HG02571 (cell line): ENCODE results near the gene SARS1.
"Not testable (repeated sequence)": the region's sequence is repeated elsewhere in the genome, so short reads cannot be mapped to it uniquely, and the experiment has no call there.

Experiments
- ATAC-seq: cut with Tn5 transposase; IDR thresholded peaks from one replicate; pipeline ENCODE4 v1.9.1; 2021; ENCODE audit warnings: mild to moderate bottlenecking, moderate library complexity; ENCODE audit not compliant: unreplicated experiment

Gene SARS1, protein sequence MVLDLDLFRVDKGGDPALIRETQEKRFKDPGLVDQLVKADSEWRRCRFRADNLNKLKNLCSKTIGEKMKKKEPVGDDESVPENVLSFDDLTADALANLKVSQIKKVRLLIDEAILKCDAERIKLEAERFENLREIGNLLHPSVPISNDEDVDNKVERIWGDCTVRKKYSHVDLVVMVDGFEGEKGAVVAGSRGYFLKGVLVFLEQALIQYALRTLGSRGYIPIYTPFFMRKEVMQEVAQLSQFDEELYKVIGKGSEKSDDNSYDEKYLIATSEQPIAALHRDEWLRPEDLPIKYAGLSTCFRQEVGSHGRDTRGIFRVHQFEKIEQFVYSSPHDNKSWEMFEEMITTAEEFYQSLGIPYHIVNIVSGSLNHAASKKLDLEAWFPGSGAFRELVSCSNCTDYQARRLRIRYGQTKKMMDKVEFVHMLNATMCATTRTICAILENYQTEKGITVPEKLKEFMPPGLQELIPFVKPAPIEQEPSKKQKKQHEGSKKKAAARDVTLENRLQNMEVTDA

DNA sequence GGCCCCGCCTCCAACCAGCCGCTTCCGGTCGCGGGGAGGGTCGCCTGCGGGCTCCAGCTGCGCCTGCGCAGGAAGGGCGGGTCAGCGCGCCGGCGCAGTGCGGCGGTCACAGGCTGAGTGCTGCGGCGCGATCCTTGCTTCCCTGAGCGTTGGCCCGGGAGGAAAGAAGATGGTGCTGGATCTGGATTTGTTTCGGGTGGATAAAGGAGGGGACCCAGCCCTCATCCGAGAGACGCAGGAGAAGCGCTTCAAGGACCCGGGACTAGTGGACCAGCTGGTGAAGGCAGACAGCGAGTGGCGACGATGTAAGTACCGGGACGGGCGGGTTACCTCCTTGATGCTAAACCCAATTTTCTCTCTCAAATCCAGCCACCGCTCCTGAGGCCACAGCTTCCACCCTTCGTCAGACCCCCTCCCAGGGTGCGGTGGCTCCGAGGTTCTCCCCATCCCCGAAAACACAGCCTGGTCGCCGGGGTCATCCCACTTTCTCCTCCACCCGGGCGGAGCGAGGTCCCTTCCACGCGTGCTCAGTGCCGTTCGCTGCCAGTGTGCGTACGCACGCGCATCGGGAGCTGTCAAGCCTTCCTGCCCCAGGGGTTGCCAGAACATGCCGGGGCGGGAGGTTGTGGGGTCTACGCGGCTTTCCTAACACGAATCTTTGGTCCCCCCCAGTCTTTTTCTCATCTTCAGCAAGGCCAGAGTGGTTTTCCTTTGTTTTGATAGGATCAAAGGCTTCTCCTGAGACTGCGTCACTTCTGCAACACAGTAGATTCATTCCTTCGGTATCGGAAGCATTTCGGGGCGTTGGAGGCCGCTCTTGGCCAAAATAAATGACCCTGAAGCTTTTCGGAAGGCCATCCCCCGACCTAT, at the start of gene SARS1:
Gene SARS1 (plus strand): TSS at position 95 of the 870 bp plus-strand sequence. CDS start 75 bp downstream, at position 170.
- ATAC-seq: peak; percentile 77

DNA sequence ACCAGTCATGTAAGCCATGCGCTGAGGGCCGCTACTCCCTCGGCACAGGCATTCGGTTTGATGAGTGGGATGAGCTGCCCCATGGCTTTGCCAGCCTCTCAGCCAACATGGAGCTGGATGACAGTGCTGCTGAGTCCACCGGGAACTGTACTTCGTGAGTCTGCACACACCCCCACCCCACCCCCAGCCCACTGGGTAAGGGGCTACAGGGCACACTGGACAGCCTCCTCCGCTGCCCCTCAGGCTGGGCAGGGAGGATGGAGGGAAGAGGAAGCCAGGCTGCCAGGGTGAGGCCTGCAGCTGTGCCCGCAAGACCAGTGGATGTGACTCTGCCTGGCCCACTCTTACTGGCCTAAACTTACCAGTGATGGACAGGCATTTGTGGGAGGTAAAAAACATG, 49.2 kb upstream of the SARS1 start:
- ATAC-seq: no peak

DNA sequence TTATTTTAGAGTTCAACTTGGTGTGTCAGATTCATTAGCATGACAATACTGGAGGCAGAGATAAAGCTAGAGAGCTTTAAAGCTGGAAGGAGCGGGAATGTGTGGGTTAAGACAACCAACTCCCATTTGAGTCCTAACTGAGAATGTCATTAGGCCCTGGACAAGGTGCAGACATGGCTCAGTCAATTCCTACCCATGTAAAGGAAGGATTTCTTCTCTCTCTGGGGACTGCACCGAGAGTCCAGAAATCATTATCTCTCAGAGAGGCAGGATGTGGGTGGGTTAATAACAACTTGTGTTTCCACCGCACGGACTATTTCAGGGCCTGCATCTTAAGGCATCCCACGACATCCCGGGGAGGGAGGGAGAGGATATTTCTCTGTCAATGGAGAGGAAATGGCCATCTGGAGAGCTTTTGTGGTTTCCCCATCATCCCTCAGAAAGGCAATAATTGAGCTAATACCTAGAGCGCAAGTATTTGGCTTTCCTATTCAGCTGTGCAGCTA, 46.7 kb upstream of the SARS1 start:
- peak; percentile 46 for ATAC-seq

DNA sequence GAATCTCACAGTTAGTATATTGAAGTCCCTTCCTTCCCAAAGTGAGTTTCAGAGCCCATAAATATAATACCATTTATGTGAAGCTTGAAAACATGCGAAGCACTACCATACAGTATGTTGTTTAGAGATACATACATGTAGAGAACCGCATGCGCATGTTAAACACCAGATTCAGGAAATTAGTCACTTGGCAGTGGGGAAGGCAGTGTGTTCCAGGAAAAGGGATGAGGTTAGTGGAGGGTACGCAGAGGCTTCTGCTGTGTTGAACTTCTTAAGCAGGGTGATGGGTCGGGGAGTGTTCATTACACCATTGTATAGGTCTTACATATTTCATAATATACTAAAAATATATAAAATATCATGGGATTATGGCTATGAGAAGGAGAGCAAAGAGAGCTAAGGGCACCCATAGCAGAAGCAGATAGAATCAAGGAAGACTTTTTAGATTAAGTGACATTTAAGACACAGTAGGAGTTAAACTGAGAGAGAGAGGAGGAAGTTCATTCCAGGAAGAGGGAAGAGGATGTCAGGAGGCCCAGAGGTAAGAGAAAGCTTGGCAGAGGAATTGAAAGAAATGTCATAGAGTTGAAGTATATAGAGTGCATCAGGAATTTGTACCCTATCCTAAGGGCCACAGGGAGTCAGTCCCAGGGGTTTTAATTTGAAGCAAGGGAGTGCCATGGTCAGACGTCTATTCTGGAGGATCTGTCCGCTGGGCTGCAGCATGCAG, 43.5 kb upstream of the SARS1 start:
- no peak for ATAC-seq

DNA sequence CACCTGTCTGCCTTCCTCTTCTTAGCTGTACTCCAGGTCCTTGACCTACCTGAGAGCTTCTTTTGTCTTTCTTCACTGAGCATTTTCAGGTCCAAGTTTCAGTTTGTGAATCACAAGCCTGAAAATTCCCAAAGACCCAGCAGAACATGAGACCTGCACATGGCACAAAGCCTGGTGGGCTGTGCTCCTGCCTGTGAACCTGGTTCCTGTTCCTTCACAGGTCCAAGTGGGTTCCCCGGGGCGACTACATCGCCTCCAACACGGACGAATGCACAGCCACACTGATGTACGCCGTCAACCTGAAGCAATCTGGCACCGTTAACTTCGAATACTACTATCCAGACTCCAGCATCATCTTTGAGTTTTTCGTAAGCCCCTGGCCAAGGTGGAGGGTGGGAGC, 42.1 kb upstream of the SARS1 start:
- no peak for ATAC-seq

DNA sequence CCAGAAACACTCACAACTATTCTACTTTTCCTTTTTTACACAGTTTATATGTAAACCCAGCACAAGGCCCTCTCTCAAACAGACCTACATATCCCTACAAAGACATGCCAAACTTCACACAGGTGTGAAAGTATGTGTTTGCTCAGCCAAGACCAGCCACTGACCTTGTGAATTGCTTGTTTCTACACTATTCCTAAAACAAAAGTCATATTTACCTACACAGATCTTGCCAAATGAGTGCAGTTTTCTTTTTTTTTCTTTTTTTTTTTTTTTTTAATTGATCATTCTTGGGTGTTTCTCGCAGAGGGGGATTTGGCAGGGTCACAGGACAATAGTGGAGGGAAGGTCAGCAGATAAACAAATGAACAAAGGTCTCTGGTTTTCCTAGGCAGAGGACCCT, 37.4 kb upstream of the SARS1 start:
- ATAC-seq: not testable (repeated sequence)

DNA sequence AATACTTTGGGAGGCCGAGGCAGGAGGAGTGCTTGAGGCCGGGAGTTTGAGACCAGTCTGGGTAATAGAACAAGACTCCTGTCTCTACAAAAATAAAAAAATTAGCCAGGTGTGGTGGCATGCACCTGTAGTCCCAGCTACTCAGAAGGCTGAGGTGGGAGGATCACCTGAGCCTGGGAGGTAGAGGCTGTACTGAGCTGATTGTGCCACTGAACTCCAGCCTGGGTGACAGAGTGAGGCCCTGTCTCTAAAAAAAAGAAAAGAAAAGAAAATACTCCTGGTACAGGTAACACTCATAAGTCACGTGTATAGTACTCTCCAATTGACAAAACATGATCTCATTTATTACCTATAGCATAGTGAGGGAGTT, 33.0 kb upstream of the SARS1 start:
- not testable (repeated sequence) for ATAC-seq

DNA sequence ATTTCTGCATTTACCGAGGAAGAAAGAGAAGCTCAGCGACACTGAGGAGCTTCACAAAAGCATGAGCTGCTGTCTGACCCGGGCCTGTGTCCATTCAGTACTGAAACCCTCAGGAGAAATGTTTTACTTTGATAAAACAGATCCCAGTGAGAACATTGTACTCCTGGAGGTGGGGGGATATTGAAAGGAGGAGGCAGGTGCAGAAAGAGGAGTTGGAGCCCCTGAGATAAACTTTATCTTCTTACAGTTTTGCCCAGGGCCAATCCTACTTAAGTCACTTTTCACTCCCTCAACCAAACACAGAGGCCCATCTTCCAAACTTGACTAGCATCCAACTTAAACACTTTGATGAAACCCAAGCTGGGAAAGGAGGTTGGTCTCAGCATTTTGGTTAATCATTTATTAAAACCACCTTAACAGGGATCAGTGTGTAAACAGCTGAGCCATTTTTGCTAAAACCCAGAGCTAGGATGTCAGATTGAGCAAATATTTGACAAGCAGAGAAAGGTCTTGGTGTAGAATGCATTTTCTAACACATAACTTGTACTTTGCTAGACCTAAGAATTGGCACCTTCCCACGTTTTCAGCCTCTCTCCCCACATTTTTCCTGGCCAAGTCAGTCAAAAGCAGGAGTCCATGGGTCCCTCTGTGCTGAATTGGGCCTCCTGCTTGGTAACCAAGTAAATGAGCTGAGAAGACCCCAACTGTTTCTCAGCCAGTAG, 32.5 kb upstream of the SARS1 start:
- ATAC-seq: no peak

DNA sequence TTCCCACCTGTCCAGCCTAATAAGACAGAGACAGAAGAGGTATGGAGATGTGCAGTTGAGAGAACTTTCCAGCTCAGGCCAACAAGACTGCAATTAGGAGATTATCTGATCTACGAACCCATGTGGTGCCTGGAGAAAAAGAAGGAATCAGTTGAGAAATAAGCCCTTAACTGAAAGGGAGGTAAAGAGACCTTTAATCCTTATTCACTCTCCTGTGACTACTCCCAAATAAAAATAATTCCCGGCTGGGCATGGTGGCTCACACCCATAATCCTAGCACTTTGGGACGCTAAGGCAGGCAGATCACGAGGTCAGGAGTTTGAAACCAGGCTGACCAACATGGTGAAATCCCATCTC, 31.9 kb upstream of the SARS1 start:
- no peak for ATAC-seq

DNA sequence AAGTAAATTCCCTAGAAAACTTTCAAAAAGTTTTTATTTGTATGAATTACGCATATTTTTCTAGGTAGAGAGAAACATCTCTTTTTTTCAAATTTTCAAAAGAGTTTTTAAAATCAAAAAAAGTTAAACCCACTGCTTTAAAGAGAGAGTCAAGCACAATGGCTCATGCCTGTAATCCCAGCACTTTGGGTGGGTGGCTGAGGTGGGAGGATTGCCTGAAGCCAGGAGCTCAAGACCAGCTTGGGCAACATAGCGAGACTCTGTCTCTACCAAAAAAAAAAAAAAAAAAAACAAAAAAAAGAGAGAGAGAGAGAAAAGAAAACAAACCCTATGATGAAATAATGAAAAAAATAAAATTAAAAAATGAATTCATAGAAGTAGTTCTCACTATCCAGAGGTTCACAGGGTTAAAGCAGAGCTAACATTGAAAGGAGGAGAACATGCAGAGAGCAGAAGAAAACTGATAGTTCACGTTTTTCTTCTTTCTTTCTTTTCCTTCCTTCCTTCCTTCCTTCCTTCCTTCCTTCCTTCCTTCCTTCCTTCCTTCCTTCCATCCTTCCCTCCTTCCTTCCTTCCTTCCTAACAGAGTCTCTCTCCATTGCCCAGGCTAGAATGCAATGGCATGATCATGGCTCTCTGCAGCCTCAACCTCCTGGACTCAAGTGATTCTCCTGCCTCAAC, 30.5 kb upstream of the SARS1 start:
- ATAC-seq: no peak

DNA sequence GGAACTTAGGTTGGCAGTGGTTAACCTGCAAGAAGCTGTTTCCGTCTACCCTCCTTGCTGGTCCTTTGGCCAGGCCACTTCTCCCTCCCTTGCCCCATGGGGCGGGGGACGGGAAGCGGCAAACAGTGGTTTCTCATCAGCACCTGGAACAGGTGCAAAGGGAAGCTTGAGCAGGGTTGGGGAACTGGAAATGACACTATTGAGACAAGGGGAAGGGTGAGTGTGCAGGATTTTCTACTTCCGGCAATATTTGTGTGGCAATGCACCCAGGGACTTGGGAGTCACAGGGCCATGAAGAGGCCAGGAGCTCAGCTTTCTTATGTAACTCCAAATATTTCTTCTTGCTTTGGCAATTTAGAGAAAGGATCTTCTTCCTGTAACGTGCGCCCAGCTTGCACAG, 29.0 kb upstream of the SARS1 start:
- ATAC-seq: no peak

DNA sequence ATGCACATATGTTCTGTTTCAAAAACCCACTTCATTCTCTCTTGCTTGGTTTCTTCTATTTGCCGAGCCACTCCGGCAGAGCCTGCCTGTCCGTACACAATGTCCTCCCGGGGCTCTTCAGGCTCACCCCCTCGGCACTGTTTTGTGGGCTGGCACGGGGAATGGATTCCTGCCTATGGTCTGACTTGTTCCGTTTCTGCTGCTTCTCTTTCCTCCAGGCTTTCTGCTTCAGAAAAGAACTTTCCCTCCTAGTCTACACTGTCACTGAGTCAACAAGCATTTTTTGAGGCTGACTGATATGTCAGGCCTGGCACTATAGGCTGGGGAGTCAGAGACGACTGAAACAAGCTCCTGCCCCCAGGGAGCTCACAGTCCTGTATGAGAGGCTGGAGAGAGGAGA, 28.4 kb upstream of the SARS1 start:
- ATAC-seq: no peak

DNA sequence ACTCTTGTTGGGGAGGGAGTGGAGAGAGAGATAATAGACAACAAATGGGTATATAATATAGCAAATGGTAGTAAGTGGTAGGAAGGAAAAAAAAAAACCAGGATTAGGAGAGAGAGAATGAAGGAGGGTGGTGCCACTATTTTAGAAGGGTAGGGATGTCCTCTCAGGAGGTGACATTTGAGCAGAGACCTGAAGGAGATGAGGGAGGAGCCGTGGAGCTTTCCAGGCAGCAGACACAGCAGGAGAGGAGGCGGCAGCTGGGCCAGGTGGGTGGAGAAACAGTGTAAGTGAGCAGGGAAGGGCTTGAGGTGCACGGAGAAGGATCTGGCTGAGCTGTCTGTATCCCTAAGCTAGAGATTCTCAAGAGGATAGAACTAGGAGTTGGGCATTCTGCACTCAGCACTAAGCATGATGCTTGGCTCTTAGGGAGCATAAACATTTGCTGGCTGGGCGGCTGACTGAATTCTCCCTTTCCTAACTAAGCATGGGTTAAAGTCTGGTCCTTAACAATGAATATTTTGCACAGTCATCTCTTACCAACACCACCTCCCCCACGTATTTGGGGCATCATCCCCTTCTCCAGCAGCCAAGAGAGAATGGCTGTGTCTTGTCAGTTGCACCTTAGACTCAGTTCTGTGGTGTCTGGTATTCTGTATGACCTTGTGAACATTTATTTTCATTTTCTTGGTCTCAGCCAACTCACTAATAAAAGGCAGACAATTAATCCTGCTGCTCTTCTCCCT, 27.6 kb upstream of the SARS1 start:
- no peak for ATAC-seq

DNA sequence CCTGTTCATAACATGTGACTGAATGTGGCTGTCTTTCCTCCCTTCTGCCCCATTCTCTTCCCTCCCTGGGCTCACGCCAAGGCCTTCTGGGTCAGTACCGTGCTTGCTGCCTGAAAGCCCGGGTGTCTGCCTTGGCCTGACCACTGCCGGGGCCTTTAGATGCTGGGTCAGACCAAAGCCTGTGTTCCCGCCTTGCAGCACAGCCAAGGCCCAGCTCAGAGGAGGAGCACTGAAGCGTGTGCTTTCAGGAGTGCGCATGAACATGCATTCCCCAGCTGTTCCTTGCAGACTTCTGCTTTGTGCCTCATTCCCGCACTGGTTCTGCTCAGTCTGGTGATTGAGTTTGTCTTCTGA, 27.0 kb upstream of the SARS1 start:
- ATAC-seq: no peak

DNA sequence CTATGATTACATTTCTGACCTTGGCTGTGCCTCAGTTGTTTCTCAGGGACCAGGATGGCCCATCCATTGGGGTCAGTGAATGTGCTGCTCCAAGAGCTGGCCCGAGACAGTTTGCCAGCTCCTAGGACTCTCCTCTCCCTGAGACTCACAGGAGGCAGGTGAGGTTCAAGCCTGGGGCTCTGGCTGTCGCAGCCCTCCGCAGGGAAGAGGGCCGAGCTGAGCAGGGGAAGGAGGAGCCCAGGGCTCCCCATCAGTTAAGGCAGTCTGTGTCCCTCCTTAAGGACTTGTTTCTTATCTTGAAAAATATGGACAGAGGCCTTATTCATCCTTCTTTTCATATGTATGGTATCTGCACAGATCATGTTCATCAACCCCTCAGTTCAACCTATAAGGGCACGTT, 26.6 kb upstream of the SARS1 start:
- ATAC-seq: no peak

DNA sequence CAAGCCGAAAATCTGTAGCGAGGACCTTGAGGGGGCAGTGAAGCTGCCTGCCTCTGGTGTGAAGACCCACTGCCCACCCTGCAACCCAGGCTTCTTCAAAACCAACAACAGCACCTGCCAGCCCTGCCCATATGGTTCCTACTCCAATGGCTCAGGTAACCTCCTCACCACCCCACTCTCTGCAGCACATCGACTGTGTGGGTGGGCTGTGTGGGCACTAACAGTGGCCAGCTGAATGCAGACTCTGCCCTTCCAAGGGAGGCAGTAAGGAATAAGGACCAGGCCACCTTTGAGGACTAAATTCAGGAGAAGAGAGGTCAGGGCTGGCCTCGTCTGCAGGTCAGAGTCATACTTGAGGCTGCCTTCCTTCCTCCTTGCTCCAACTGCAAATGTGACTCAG, 25.5 kb upstream of the SARS1 start:
- ATAC-seq: no peak

DNA sequence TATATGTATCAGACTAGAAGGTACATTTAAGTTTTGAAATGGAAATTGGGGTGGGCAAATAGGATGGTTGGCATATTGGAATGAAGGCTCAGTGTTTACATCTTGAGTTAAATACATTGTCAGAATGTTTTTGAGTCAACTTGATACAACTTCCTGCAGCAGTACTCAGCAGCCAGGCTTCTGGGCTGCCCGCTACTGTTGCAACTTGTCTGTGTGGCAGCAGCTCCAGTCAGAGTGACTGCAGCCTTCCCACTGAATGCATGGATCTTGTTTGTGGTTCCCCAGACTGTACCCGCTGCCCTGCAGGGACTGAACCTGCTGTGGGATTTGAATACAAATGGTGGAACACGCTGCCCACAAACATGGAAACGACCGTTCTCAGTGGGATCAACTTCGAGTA, 24.9 kb upstream of the SARS1 start:
- no peak for ATAC-seq

DNA sequence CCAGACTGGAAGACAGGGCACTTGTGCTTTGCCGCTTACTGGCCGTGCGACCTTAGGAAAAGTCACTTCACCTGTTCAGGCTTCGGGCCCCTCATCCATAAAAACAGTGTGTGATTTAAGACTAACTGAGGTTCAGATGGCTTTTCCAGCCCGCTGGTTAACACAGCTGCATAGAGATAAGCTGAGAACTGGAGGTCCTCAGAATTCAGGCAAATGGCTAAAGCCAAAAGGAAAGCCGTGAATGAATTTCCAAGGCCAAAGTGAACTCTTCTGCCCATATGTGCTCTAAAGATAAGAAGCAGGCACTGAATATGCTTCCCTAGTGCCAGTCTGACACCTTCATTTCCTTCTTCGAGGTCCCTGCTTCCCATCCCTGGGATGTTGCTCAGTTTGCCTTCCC, 23.5 kb upstream of the SARS1 start:
- ATAC-seq: no peak

DNA sequence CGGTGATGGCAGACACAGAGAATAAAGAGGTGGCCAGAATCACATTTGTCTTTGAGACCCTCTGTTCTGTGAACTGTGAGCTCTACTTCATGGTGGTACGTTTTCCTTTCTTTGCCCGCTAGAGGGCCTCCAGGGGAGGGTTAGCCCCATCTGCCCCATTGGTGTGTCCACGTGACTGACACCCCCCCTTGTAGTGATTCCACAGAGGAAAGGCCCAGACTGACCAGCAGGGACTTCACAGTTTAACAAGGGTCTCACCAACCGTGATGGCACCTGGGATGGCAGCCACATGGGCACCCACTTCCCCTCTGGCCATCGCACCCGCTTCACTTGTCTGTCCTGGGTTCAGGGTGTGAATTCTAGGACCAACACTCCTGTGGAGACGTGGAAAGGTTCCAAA, 22.3 kb upstream of the SARS1 start:
- no peak for ATAC-seq
